Activated CD8-positive, alpha-beta T cell treated with anti-CD3 and anti-CD28 coated beads, Interleukin-2, amount 10 ng/mL, durations not matched to agents 7 days and 5 days (primary cell): ENCODE measurements around the gene RPS16. TPM values are rescaled to one million over a fixed set of nuclear protein-coding genes. Genes with fewer than 3 reads are reported as not detected.
A peak's percentile ranks its signal among the peaks of the same experiment; 100 is the strongest.

ENCODE experiments used
- ATAC-seq: fragments of 150-1000 bp; cut with Tn5 transposase; one replicate; pipeline ENCODE4 v1.10.0; 2021; ENCODE audit warnings: moderate library complexity
- CTCF ChIA-PET: fragments of 350-600 bp; sonication (Branson Sonifier 250); formaldehyde crosslinking; loops from one replicate; lab custom pipeline; 2021; ENCODE audit warnings: antibody characterized with exemption; lab: Charles Lee
- POLR2A ChIA-PET: fragments of 350-600 bp; sonication (Branson Sonifier 250); formaldehyde crosslinking; loops from one replicate; lab custom pipeline; 2021; ENCODE audit warnings: antibody characterized with exemption; lab: Charles Lee
- DNase-seq: peaks from one replicate; pipeline ENCODE4 v3.0.0-alpha.2; 2020
- H3K27ac Mint-ChIP-seq: one replicate; pipeline ENCODE4 v1.8.0; 2021; ENCODE audit warnings: mild to moderate bottlenecking, mixed read lengths
- H3K27me3 Mint-ChIP-seq: one replicate; pipeline ENCODE4 v1.8.0; 2021; ENCODE audit warnings: low read depth, mixed read lengths
- H3K36me3 Mint-ChIP-seq: one replicate; pipeline ENCODE4 v1.8.0; 2021; ENCODE audit warnings: low read depth, mixed read lengths
- H3K4me1 Mint-ChIP-seq: one replicate; pipeline ENCODE4 v1.8.0; 2021; ENCODE audit warnings: low read depth, mixed read lengths
- H3K4me3 Mint-ChIP-seq: one replicate; pipeline ENCODE4 v1.8.0; 2021; ENCODE audit warnings: mild to moderate bottlenecking, mixed read lengths
- H3K9me3 Mint-ChIP-seq: one replicate; pipeline ENCODE4 v1.8.0; 2022; ENCODE audit warnings: mixed read lengths; ENCODE audit not compliant: insufficient read depth
- total RNA-seq, 2 experiments: library from RNA; stranded (reverse); gene quantifications; one replicate each; pipeline ENCODE4 v1.2.3, GENCODE V29; 2021

RPS16 gene
- total RNA-seq, 2 experiments from 2014 or later = 2,100 to 2,157 TPM

DNA sequence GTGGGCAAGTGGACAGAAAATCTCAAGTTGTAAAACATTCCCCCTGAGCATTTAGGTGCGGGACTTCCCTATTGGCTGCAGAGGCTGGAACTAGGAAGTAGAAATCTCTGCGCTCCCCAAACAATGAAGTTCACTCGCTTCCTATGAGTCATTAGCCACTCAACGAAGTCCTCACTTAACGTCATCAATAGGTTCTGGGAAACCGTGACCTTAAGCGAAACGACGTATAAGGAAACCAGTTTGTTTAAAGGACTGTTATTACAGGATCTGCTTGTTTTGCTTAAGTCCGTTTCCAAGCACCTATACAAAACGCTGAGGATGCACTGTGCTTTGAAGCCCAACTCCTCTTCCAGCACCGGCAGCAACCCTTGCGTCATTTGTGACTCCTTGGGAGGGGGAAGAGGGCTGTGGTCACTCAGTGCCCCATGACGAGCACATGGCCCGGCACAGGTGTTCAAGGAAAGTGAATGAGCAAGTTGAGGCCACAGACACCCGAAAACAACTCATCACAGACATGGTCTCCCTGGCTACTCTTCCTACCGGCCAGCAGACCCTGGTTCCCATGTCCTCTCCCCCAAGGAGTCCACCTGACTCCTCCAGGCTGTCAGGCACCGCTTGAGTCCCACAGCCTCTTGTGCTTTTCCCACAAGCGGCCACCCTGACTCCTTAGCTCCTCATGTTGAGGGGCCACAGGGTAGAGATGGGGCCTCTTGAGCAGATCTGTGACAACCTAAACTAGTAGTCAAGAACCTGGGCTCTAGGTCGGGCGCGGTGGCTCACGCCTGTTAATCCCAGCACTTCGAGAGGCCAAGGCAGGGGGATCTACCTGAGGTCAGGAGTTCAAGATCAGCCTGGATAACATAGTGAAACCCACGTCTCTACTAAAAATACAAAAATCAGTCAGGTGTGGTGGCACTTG lies 4.8 kb downstream of the RPS16 start:
- CTCF ChIA-PET = interaction anchor here (1.5 kb wide), 1 partner anchor 16 kb away, joined by 3 read pairs; no protein-coding TSS in a partner anchor
- H3K9me3 Mint-ChIP-seq = no peaks in the 10 kb centered on the region

DNA sequence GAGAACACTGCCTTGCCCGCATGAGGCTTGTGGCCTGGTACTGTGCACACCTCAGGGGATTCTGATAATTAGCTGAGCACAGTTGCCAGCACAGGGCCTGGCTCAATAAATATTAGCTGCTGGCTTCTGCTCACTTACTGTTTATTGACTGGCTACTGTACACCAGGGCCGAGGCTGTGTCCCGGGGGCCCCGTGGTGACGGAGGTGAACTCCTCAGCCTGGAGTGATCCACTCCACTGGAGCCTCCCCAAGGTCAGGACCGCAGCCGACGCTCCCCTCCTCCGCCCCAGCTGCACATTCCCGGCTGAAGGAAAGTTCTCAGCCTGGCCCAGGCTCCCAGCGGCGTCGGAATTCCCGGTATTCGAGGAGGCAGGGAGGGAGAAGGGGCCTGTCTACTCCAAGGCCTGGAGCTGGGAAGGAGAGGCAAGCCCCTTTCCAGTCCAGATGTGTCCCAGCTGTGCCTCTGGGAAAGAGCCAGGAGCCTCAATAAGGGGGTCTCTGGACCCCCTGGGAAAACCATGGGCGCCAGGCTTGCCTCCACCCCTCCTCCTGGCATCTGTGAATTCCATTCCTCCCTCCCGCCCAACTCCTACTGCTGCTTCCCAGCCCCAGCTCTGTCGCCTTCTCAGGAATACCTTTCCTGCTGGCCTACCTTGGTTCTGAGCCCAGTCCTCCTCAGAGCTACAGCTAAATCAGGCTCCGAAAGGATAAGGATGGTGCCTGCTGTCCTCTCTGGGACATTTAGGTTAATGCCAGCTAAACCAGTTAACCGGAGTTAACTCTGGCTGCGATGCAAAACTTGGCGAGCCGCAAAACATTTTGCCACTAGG lies 7.3 kb downstream of the RPS16 start:
- ChIA-PET CTCF (interaction anchor here (1.3 to 1.8 kb wide), 3 partner anchors 14 to 46 kb away, joined by 5 read pairs; partner anchors contain the start of gene PLEKHG2), POLR2A (interaction anchor here (1.2 to 3.1 kb wide), 4 partner anchors 7 to 27 kb away, joined by 4 to 25 read pairs (median 6); partner anchors contain the start of genes RPS16 and SUPT5H)
- ATAC-seq (no peak), DNase-seq (no peak)
- Mint-ChIP-seq H3K4me3 (no peak overlapping the region), H3K4me1 (peaks cover 22% of the 10 kb centered on the region), H3K36me3 (peaks cover 23% of the 10 kb centered on the region), H3K9me3 (no peaks in the 10 kb centered on the region), H3K27ac (no peak overlapping the region), H3K27me3 (no peaks in the 10 kb centered on the region)

More for the DNA sequence above, 4.8 kb downstream of the RPS16 start:
- Mint-ChIP-seq H3K4me3 (peak overlapping the region; percentile 18), H3K4me1 (peaks cover 41% of the 10 kb centered on the region), H3K27me3 (no peaks in the 10 kb centered on the region), H3K36me3 (peaks cover 42% of the 10 kb centered on the region), H3K27ac (peak overlapping the region; percentile 79)
- POLR2A ChIA-PET = interaction anchor here (2.4 kb wide), 1 partner anchor 14 kb away, joined by 13 read pairs; the partner anchor contains the start of gene SUPT5H
- peak; percentile 45 for DNase-seq
- peak; percentile 52 for ATAC-seq

DNA sequence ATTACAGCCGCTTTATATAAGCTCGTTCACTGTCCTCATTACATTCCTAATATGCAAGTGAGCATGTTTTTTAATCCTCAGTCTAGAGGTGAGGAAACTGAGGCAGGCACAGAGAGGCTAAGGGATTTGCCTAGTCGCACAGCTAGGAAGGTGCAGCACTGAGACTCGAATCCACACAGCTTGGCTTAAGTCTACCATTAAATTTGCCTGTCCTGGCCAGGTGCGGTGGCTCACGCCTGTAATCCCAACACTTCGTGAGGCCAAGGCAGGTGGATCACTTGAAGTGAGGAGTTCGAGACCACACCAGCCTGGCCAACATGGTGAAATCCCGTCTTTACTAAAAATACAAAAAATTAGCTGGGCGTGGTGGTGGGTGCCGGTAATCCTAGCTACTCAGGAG lies 8.0 kb downstream of the RPS16 start:
- H3K27me3 Mint-ChIP-seq = no peaks in the 10 kb centered on the region
- peaks cover 17% of the 10 kb centered on the region for H3K36me3 Mint-ChIP-seq
- H3K4me1 Mint-ChIP-seq = peaks cover 14% of the 10 kb centered on the region
- no peaks in the 10 kb centered on the region for H3K9me3 Mint-ChIP-seq
- DNase-seq (no peak), ATAC-seq (no peak)
- POLR2A ChIA-PET = interaction anchor here (1.2 to 3.1 kb wide), 4 partner anchors 8 to 26 kb away, joined by 4 to 25 read pairs (median 6); partner anchors contain the start of genes RPS16 and SUPT5H
- CTCF ChIA-PET = interaction anchor here (1.5 to 2.1 kb wide), 5 partner anchors 8 to 47 kb away, joined by 3 to 6 read pairs (median 5); partner anchors contain the start of genes PLEKHG2 and RPS16
- no peak overlapping the region for H3K27ac Mint-ChIP-seq
- no peak overlapping the region for H3K4me3 Mint-ChIP-seq

DNA sequence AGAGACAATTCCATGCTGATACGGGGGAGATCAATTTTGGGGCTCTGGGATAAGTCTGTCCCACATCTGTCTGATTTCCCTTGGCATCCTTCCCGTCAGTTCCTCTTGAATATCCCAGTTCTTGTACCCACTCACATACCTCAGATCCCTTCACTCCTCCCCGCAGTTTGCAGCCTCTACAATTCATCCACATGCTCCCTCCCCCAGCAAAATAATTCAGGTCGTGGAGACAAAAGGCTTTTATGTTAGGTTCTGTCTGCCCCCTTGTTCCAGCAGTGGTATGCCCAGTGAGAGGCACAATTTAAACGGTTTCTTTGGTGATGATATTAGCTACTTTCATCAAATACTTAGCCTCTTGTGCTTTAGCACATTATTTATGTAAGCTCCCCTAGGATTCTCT lies 9.6 kb downstream of the RPS16 start:
- H3K4me3 Mint-ChIP-seq = no peak overlapping the region
- H3K4me1 Mint-ChIP-seq = peaks cover 9% of the 10 kb centered on the region
- DNase-seq = no peak
- CTCF ChIA-PET = interaction anchor here (1.5 to 2.1 kb wide), 3 partner anchors 9 to 14 kb away, joined by 3 to 6 read pairs (median 5); partner anchors contain the start of gene RPS16
- no peaks in the 10 kb centered on the region for H3K9me3 Mint-ChIP-seq
- no peak overlapping the region for H3K27ac Mint-ChIP-seq
- no peak for ATAC-seq
- POLR2A ChIA-PET = interaction anchor here (1.5 to 3.1 kb wide), 2 partner anchors 9 to 35 kb away, joined by 4 to 25 read pairs; partner anchors contain the start of genes MED29, PAF1 and RPS16
- H3K36me3 Mint-ChIP-seq = peaks cover 18% of the 10 kb centered on the region
- no peaks in the 10 kb centered on the region for H3K27me3 Mint-ChIP-seq

DNA sequence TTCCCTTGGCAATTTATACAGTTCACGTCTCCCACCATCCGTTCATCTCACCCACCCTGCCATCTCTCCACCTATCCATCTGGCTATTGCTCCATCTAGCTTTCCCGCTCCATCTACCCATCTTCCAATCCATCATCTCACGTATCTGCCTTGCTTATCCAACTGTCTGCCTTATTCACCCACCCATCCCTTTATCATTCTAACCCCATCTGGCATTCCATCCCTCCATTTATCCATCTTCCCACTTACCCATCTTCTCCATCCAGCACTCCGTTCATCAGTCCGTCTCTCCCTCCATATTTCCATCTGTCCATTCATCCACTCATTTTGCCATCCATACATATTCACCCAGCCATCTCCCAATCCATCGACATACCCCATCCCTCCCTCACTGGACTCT lies 10.0 kb downstream of the RPS16 start:
- ChIA-PET POLR2A (interaction anchor here (1.5 to 3.1 kb wide), 2 partner anchors 10 to 34 kb away, joined by 4 to 25 read pairs; partner anchors contain the start of genes MED29, PAF1 and RPS16), CTCF (interaction anchor here (2.1 kb wide), 1 partner anchor 10 kb away, joined by 6 read pairs; the partner anchor contains the start of gene RPS16)
- H3K36me3 Mint-ChIP-seq = peaks cover 15% of the 10 kb centered on the region
- H3K27ac Mint-ChIP-seq = no peak overlapping the region
- no peaks in the 10 kb centered on the region for H3K27me3 Mint-ChIP-seq
- peaks cover 5% of the 10 kb centered on the region for H3K4me1 Mint-ChIP-seq
- ATAC-seq (no peak), DNase-seq (no peak)
- no peaks in the 10 kb centered on the region for H3K9me3 Mint-ChIP-seq
- no peak overlapping the region for H3K4me3 Mint-ChIP-seq

DNA sequence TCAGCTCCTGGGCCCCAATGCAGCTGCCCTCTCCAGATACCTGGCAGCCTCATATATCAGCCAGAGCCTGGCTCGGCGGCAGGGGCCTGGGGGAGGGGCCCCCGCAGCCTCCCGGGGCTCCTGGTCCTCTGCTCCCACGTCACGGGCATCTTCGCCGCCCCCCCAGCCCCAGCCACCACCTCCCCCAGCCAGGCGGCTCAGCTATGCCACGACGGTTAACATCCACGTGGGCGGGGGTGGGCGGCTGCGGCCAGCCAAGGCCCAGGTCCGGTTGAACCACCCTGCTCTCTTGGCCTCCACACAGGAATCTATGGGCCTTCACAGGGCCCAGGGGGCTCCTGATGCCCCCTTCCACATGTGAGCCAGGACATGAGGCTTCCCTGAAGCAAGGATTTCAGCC lies 10.8 kb downstream of the RPS16 start:
- no peaks in the 10 kb centered on the region for H3K9me3 Mint-ChIP-seq
- no peak for DNase-seq
- ChIA-PET CTCF (interaction anchor here (2.4 kb wide), 1 partner anchor 13 kb away, joined by 5 read pairs; the partner anchor contains the start of gene PLEKHG2), POLR2A (interaction anchor here (0.7 to 5.3 kb wide), 3 partner anchors 10 to 11 kb away, joined by 3 to 31 read pairs (median 25); partner anchors contain the start of gene RPS16)
- H3K4me1 Mint-ChIP-seq = no peaks in the 10 kb centered on the region
- peaks cover 13% of the 10 kb centered on the region for H3K36me3 Mint-ChIP-seq
- no peak overlapping the region for H3K4me3 Mint-ChIP-seq
- no peak overlapping the region for H3K27ac Mint-ChIP-seq
- no peak for ATAC-seq
- no peaks in the 10 kb centered on the region for H3K27me3 Mint-ChIP-seq

DNA sequence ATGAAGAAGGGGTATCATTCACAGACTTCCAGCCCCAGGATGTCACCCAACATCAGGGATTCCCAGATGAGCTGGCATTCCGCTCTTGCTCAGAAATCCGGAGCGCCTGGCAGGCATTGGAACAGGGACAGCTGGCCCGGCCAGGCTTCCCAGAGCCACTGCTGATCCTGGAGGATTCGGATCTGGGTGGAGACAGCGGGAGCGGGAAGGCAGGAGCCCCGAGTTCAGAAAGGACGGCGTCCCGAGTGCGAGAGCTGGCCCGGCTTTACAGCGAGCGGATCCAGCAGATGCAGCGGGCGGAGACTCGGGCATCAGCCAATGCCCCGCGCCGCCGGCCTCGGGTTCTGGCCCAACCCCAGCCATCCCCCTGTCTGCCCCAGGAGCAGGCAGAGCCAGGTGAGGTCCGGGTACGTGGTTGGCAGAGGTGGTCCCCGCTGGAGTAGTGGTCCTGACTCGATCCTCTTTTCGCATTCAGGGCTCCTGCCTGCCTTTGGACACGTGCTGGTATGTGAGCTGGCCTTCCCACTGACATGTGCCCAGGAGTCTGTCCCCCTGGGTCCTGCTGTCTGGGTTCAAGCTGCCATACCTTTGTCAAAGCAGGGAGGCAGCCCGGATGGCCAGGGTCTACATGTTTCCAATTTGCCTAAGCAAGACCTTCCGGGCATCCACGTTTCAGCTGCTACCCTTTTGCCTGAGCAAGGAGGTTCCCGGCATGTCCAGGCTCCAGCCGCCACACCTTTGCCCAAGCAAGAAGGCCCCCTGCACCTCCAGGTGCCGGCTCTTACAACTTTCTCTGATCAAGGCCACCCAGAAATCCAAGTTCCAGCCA lies 12.3 kb downstream of the RPS16 start:
- POLR2A ChIA-PET = interaction anchor here (1.1 to 5.3 kb wide), 4 partner anchors 10 to 22 kb away, joined by 4 to 31 read pairs (median 8); partner anchors contain the start of genes RPS16, SUPT5H and ZFP36
- CTCF ChIA-PET = interaction anchor here (2.4 kb wide), 1 partner anchor 12 kb away, joined by 5 read pairs; the partner anchor contains the start of gene PLEKHG2

GRCh38 chr19:39422020-39422419 lies 13.7 kb downstream of the RPS16 start:
- Mint-ChIP-seq H3K9me3 (no peaks in the 10 kb centered on the region), H3K4me3 (no peak overlapping the region), H3K4me1 (no peaks in the 10 kb centered on the region), H3K27ac (no peak overlapping the region), H3K27me3 (no peaks in the 10 kb centered on the region), H3K36me3 (peaks cover 19% of the 10 kb centered on the region)
- ATAC-seq (no peak), DNase-seq (no peak)
- CTCF ChIA-PET = interaction anchor here (0.6 to 1.7 kb wide), 2 partner anchors 22 to 111 kb away, joined by 3 to 5 read pairs; no protein-coding TSS in a partner anchor
- POLR2A ChIA-PET = interaction anchor here (0.7 to 5.3 kb wide), 3 partner anchors 11 to 768 kb away, joined by 3 to 31 read pairs (median 10); partner anchors contain the start of gene RPS16

More for the DNA sequence above, 12.3 kb downstream of the RPS16 start:
- DNase-seq (no peak), ATAC-seq (no peak)
- Mint-ChIP-seq H3K9me3 (no peaks in the 10 kb centered on the region), H3K27ac (no peak overlapping the region), H3K36me3 (peaks cover 17% of the 10 kb centered on the region), H3K4me1 (no peaks in the 10 kb centered on the region), H3K4me3 (no peak overlapping the region), H3K27me3 (no peaks in the 10 kb centered on the region)

GRCh38 chr19:39420769-39421168 lies 15.0 kb downstream of the RPS16 start:
- ATAC-seq (no peak), DNase-seq (no peak)
- POLR2A ChIA-PET = interaction anchor here (1.0 to 5.3 kb wide), 4 partner anchors 8 to 29 kb away, joined by 4 to 31 read pairs (median 7); partner anchors contain the start of genes MED29, PAF1, PLEKHG2 and RPS16
- Mint-ChIP-seq H3K27me3 (no peaks in the 10 kb centered on the region), H3K9me3 (no peaks in the 10 kb centered on the region), H3K4me3 (no peak overlapping the region), H3K27ac (no peak overlapping the region), H3K4me1 (no peaks in the 10 kb centered on the region), H3K36me3 (peaks cover 19% of the 10 kb centered on the region)
- CTCF ChIA-PET = interaction anchor here (1.7 to 1.8 kb wide), 2 partner anchors 9 to 112 kb away, joined by 3 to 5 read pairs; no protein-coding TSS in a partner anchor

- ATAC-seq (no peak), DNase-seq (no peak)
- H3K27ac Mint-ChIP-seq = no peak overlapping the region
- H3K9me3 Mint-ChIP-seq = no peaks in the 10 kb centered on the region
- CTCF ChIA-PET = no interaction called here
- peaks cover 20% of the 10 kb centered on the region for H3K36me3 Mint-ChIP-seq
- no peaks in the 10 kb centered on the region for H3K27me3 Mint-ChIP-seq
- H3K4me3 Mint-ChIP-seq = no peak overlapping the region
- POLR2A ChIA-PET = interaction anchor here (1.0 to 2.0 kb wide), 2 partner anchors 17 to 27 kb away, joined by 4 to 9 read pairs; partner anchors contain the start of genes RPS16 and SUPT5H
- peaks cover 15% of the 10 kb centered on the region for H3K4me1 Mint-ChIP-seq
Observed at GRCh38 chr19:39419003-39419402, 16.7 kb downstream of the RPS16 start.
